ENCODE measurements around the gene ABAT.
"Not testable (repeated sequence)": the region's sequence is repeated elsewhere in the genome, so short reads cannot be mapped to it uniquely, and the experiment has no call there.

DNA sequence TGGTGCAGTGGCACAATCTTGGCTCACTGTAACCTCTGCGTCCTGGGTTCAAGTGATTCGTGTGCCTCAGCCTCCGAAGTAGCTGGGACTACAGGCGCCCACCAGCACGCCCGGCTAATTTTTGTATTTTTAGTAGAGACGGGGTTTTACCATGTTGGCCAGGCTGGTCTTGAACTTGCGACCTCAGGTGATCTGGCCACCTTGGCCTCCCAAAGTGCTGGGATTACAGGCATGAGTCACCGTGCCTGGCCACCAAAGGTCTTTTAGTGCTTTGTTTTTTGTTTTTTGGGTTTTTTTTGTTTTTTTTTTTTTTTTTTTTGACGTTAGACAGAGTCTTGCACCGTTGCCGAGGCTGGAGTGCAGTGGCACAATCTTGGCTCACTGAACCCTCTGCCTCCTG lies 129.3 kb downstream of the ABAT start:
- not testable (repeated sequence) for TF ChIP-seq CTCF (IDR thresholded peaks at IDR 0.05; ENCODE audit: low read depth, low read length); POLR2A (IDR thresholded peaks at IDR 0.05; ENCODE audit: extremely low read depth, insufficient read length)
